ENCODE measurements around the gene AKAP13.
A peak's percentile ranks its signal among the peaks of the same experiment; 100 is the strongest.

The AKAP13 gene

DNA sequence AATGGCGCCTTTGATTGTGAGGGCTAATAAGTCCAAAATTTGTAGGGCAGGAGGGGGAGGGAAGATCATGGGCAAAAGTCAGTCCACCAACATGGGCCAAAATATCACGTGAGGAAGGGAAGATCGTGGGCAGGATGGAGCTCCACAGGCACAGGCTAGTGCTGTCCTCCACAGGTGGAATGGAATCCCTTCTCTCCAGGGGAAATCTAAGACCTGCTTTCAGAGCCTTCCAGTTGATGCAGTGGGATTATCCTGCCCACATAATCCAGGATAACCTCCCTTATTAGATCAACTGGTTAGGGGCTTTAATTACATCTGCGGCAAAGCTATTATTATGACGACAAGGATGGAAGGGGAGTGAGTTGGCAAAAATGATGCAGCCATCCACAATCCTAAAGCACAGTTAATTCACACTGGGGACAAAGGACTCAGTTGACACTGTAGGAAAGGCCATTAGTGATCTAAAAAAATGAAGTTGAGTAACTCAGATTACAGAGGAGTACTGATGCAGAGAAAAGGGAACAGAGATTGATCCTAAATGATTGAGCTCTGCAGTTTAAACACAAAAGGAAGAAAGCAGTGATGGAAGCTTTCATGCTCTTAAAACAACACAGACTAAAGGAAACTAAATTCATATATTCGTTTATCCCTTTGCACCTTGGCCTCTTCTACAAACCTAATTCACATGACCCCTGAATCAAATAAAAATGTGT lies 159.8 kb downstream of the AKAP13 start:
- H3K27ac ChIP-seq = no peak overlapping the region
- no peak for TF ChIP-seq ZFX (IDR thresholded peaks at IDR 0.05)
- TF ChIP-seq, protein P1, sequence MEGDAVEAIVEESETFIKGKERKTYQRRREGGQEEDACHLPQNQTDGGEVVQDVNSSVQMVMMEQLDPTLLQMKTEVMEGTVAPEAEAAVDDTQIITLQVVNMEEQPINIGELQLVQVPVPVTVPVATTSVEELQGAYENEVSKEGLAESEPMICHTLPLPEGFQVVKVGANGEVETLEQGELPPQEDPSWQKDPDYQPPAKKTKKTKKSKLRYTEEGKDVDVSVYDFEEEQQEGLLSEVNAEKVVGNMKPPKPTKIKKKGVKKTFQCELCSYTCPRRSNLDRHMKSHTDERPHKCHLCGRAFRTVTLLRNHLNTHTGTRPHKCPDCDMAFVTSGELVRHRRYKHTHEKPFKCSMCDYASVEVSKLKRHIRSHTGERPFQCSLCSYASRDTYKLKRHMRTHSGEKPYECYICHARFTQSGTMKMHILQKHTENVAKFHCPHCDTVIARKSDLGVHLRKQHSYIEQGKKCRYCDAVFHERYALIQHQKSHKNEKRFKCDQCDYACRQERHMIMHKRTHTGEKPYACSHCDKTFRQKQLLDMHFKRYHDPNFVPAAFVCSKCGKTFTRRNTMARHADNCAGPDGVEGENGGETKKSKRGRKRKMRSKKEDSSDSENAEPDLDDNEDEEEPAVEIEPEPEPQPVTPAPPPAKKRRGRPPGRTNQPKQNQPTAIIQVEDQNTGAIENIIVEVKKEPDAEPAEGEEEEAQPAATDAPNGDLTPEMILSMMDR (conservative IDR thresholded peaks at IDR 0.05) = no peak

DNA sequence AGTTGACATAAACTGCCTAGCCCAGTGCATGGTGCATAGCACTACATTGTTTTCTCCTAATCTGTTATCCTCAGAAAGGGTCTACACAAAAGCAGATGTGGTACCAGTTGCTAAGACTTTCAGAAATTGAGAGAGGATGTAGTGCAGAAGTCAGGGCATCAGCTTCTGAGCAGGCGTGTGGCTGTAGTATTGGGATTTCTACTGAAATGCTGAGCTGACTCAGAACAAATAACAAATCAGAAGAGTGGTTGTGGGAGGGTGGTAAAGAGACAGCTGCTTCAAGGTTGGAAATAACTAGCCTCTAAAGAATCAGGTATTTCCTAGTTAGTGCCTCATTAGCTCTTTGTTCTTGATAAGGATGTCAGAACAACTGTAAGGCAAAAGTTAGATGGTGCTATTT lies 161.3 kb downstream of the AKAP13 start:
- H3K27ac ChIP-seq = no peak overlapping the region; the same call in 1 of the 2 replicates

GRCh38 chr15:85542488-85542887 lies 162.1 kb downstream of the AKAP13 start:
- TF ChIP-seq, protein P1 (conservative IDR thresholded peaks at IDR 0.05) = no peak
- no peak for TF ChIP-seq ZFX (IDR thresholded peaks at IDR 0.05)
- H3K27ac ChIP-seq = peak overlapping the region; percentile 86

More for the DNA sequence above, 161.3 kb downstream of the AKAP13 start:
- TF ChIP-seq, protein P1 (conservative IDR thresholded peaks at IDR 0.05) = no peak
- no peak for TF ChIP-seq ZFX (IDR thresholded peaks at IDR 0.05)

DNA sequence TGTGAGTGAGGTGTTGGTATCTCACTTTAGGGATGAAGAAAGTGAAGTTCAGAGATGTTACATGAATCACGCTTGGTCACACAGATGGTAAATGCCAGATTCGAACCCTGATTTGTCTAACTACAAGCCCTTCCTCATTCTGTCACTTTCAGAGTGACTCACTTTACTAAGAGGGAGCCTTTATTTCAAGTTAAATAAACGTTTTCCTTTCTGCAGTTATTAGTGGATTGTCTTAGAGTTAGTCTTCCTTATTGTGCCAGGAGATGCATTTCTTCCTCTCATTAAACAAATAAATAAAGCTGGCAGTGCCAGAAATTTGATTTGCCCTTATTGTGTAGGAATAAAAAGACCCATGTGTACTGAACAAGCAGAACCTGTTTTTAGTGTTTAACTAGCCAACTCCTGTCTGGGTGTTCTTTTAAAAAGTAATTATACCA lies 162.5 kb downstream of the AKAP13 start:
- peak overlapping the region; percentile 86 for H3K27ac ChIP-seq
- TF ChIP-seq ZFX (IDR thresholded peaks at IDR 0.05) = no peak
- TF ChIP-seq, protein P1 (conservative IDR thresholded peaks at IDR 0.05) = no peak

GRCh38 chr15:85543741-85544155 lies 163.3 kb downstream of the AKAP13 start:
- peak overlapping the region; percentile 85 for H3K27ac ChIP-seq
- no peak for TF ChIP-seq ZFX (IDR thresholded peaks at IDR 0.05)
- TF ChIP-seq, protein P1 (conservative IDR thresholded peaks at IDR 0.05) = no peak; the same call in 1 of the 2 replicates

- no peak overlapping the region for H3K27ac ChIP-seq
Measured at GRCh38 chr15:85545185-85545584, 164.8 kb downstream of the AKAP13 start.

DNA sequence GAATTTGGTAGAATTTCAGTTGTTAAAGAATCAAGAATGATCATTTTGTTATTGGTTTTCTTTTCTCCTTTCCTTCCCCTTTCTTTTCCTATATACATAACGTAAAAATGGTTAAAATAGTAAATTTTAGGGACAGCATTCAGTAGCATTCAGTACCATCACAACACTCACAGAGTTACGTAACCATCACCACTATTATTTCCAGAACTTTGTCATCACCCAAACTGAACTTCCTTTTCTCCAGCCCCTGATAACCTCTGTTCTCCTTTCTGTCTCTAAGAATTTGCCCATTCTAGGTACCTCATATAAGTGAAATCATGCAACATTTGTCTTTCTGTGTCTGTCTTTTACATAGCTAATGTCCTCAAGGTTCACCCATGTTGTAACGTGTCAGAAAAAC lies 165.3 kb downstream of the AKAP13 start:
- H3K27ac ChIP-seq = no peak overlapping the region
- TF ChIP-seq, protein P1 (conservative IDR thresholded peaks at IDR 0.05) = no peak
- TF ChIP-seq ZFX (IDR thresholded peaks at IDR 0.05) = no peak

More at GRCh38 chr15:85545185-85545584, 164.8 kb downstream of the AKAP13 start:
- no peak for TF ChIP-seq ZFX (IDR thresholded peaks at IDR 0.05)
- TF ChIP-seq, protein P1 (conservative IDR thresholded peaks at IDR 0.05) = no peak

Data from C4-2B (cell line).